Smooth muscle cell (in vitro differentiated cells): ENCODE results near the gene C19orf73. TPM values are rescaled to one million over a fixed set of nuclear protein-coding genes. Genes with fewer than 3 reads are reported as not detected.
"Not testable (repeated sequence)": the region's sequence is repeated elsewhere in the genome, so short reads cannot be mapped to it uniquely, and the experiment has no call there.

Source experiments
- DNase-seq: peaks from one replicate; lab custom pipeline; 2025; ENCODE audit not compliant: unreplicated experiment; lab: John Stamatoyannopoulos, UW
- H2AFZ ChIP-seq: fragments of 200-600 bp; sonication (generic); 2 replicates; pipeline ENCODE4 v1.6.0; 2016; ENCODE audit warnings: antibody characterized with exemption, low read depth, mild to moderate bottlenecking
- H3F3A ChIP-seq: fragments of 200-600 bp; sonication (generic); 2 replicates; pipeline ENCODE4 v1.6.0; 2017; ENCODE audit warnings: antibody characterized with exemption, low read depth
- H3K27ac ChIP-seq: fragments of 200-600 bp; sonication (generic); 2 replicates; pipeline ENCODE4 v1.5.1; 2016; ENCODE audit warnings: low read depth, mild to moderate bottlenecking
- H3K27me3 ChIP-seq: fragments of 200-600 bp; sonication (generic); 2 replicates; pipeline ENCODE4 v1.6.1; 2016; ENCODE audit warnings: low read depth, mild to moderate bottlenecking
- H3K36me3 ChIP-seq: fragments of 200-600 bp; sonication (generic); 2 replicates; pipeline ENCODE4 v1.5.1; 2016; ENCODE audit warnings: low read depth
- H3K4me1 ChIP-seq: fragments of 200-600 bp; sonication (generic); 2 replicates; pipeline ENCODE4 v1.5.1; 2016; ENCODE audit warnings: low read depth
- H3K4me2 ChIP-seq: fragments of 200-600 bp; sonication (generic); 2 replicates; pipeline ENCODE4 v1.6.0; 2016; ENCODE audit warnings: mild to moderate bottlenecking
- H3K4me3 ChIP-seq: fragments of 200-600 bp; sonication (generic); 2 replicates; pipeline ENCODE4 v1.5.1; 2016; ENCODE audit warnings: mild to moderate bottlenecking
- H3K79me2 ChIP-seq: fragments of 200-600 bp; sonication (generic); 2 replicates; pipeline ENCODE4 v1.6.0; 2016; ENCODE audit warnings: low read depth, mild to moderate bottlenecking
- H3K9ac ChIP-seq: fragments of 200-600 bp; sonication (generic); 2 replicates; pipeline ENCODE4 v1.6.0; 2016; ENCODE audit warnings: low read depth
- H3K9me3 ChIP-seq: fragments of 200-600 bp; sonication (generic); replicated peaks from 2 replicates; pipeline ENCODE4 v1.5.1; 2016; ENCODE audit warnings: low read depth
- H4K20me1 ChIP-seq: fragments of 200-600 bp; sonication (generic); 2 replicates; pipeline ENCODE4 v1.6.0; 2016; ENCODE audit warnings: low read depth
- CTCF ChIP-seq: fragments of 200-600 bp; sonication (generic); IDR thresholded peaks from 2 replicates; pipeline ENCODE4 v1.5.1; 2017; ENCODE audit warnings: borderline replicate concordance, mild to moderate bottlenecking, antibody characterized with exemption; ENCODE audit not compliant: insufficient read depth, poor library complexity, severe bottlenecking
- WGBS: methylation state at CpG from one replicate; pipeline ENCODE4 v1.1.7; 2016; ENCODE audit warnings: low lambda C conversion rate; 5-methylcytosine and 5-hydroxymethylcytosine counted together
- polyA plus RNA-seq: library from polyadenylated mRNA; unstranded; fragments of >200 nt; fragmentation: Nextera tagmentation; extraction: Ambion mirVana; gene quantifications from 2 replicates; pipeline ENCODE4 v1.2.1, GENCODE V29; 2016
- total RNA-seq: library from RNA; depleted of rRNA; stranded (reverse); fragments of >200 nt; gene quantifications from 2 replicates; pipeline ENCODE4 v1.2.3, GENCODE V29; 2014

The C19orf73 gene
- total and polyA plus RNA-seq, 2 experiments from 2014 or later: 0.74 to 2.9 TPM

- no peaks in the 10 kb centered on the region for H3F3A ChIP-seq
- no peaks in the 10 kb centered on the region for H3K4me1 ChIP-seq
- H3K27ac ChIP-seq: no peak overlapping the region
- 73% methylated on average over 4 of the region's 4 CpGs for WGBS
- no peak overlapping the region for H3K9ac ChIP-seq
- H3K4me3 ChIP-seq: no peak overlapping the region
- no peak for DNase-seq
- no peak overlapping the region for H2AFZ ChIP-seq
- H4K20me1 ChIP-seq: no peaks in the 10 kb centered on the region
- H3K9me3 ChIP-seq: no peaks in the 10 kb centered on the region
- H3K36me3 ChIP-seq: no peaks in the 10 kb centered on the region
- H3K4me2 ChIP-seq: no peak overlapping the region
- no peak for TF ChIP-seq CTCF
- H3K27me3 ChIP-seq: no peaks in the 10 kb centered on the region
- no peaks in the 10 kb centered on the region for H3K79me2 ChIP-seq
Observed at GRCh38 chr19:49126575-49126974, 7.6 kb upstream of the C19orf73 start.

- no peaks in the 10 kb centered on the region for H3K27me3 ChIP-seq
- H2AFZ ChIP-seq: no peak overlapping the region
- DNase-seq: no peak
- WGBS: 34% methylated on average over 17 of the region's 23 CpGs
- no peaks in the 10 kb centered on the region for H3K9me3 ChIP-seq
- no peak overlapping the region for H3K9ac ChIP-seq
- H3K4me3 ChIP-seq: no peak overlapping the region
- peak overlapping the region; percentile 40 for H3K4me2 ChIP-seq
- no peaks in the 10 kb centered on the region for H3K36me3 ChIP-seq
- H3K79me2 ChIP-seq: no peaks in the 10 kb centered on the region
- H3K4me1 ChIP-seq: peaks cover 2% of the 10 kb centered on the region
- no peak overlapping the region for H3K27ac ChIP-seq
- no peaks in the 10 kb centered on the region for H4K20me1 ChIP-seq
- no peaks in the 10 kb centered on the region for H3F3A ChIP-seq
- TF ChIP-seq CTCF: no peak
Observed at GRCh38 chr19:49125025-49125731, 6.2 kb upstream of the C19orf73 start.

- H3K4me3 ChIP-seq, H2AFZ ChIP-seq, H3K9me3 ChIP-seq, H3K36me3 ChIP-seq, H3K27me3 ChIP-seq, DNase-seq, H3K4me2 ChIP-seq, H3K9ac ChIP-seq, H3F3A ChIP-seq, H4K20me1 ChIP-seq, H3K27ac ChIP-seq, H3K4me1 ChIP-seq, H3K79me2 ChIP-seq: not testable (repeated sequence)
- 94% methylated on average over 11 of the region's 11 CpGs for WGBS
Observed at GRCh38 chr19:49123285-49123684, 4.3 kb upstream of the C19orf73 start.

- not testable (repeated sequence) for H4K20me1 ChIP-seq, H3K36me3 ChIP-seq, H3K9me3 ChIP-seq, DNase-seq, H3F3A ChIP-seq, H3K27me3 ChIP-seq, H2AFZ ChIP-seq, H3K79me2 ChIP-seq, H3K4me1 ChIP-seq, H3K4me3 ChIP-seq, H3K9ac ChIP-seq, H3K27ac ChIP-seq, H3K4me2 ChIP-seq
- 87% methylated on average over 10 of the region's 10 CpGs for WGBS
Observed at GRCh38 chr19:49121841-49122240, 2.9 kb upstream of the C19orf73 start.
